Neural cell (in vitro differentiated cells): ENCODE data around the gene SRRM2.

Source experiments
- TAF1 ChIP-seq: IDR thresholded peaks from 2 replicates; pipeline ENCODE4 v1.6.1; 2012; ENCODE audit warnings: low read depth
- TF ChIP-seq, protein P1 (sequence below): fragments of 450-650 bp; IDR thresholded peaks from 2 replicates; pipeline ENCODE4 v1.5.1; 2014; ENCODE audit warnings: antibody characterized with exemption, mild to moderate bottlenecking, moderate library complexity; ENCODE audit not compliant: poor library complexity, severe bottlenecking

DNA sequence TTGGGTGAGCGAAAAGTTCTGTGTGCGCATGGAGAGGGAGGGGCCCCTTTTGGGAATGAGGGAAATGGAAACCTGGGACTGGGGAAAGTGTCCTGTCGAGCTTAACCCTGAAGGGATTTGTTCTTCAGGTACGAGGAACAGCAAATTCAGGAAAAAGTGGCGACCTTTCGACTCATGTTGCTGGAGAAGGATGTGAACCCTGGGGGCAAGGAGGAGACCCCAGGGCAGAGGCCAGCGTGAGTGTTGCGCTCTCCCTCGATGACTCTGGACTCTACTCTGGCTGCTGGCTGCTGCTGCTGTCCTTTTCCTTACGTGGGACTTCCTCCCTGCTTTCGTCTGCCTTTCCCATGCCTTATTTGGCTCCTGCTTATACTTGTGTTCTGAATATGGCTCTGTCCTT, 4.9 kb downstream of the SRRM2 start:
- no peak for TF ChIP-seq TAF1
- TF ChIP-seq, protein P1, sequence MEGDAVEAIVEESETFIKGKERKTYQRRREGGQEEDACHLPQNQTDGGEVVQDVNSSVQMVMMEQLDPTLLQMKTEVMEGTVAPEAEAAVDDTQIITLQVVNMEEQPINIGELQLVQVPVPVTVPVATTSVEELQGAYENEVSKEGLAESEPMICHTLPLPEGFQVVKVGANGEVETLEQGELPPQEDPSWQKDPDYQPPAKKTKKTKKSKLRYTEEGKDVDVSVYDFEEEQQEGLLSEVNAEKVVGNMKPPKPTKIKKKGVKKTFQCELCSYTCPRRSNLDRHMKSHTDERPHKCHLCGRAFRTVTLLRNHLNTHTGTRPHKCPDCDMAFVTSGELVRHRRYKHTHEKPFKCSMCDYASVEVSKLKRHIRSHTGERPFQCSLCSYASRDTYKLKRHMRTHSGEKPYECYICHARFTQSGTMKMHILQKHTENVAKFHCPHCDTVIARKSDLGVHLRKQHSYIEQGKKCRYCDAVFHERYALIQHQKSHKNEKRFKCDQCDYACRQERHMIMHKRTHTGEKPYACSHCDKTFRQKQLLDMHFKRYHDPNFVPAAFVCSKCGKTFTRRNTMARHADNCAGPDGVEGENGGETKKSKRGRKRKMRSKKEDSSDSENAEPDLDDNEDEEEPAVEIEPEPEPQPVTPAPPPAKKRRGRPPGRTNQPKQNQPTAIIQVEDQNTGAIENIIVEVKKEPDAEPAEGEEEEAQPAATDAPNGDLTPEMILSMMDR, result no peak
